DLD1 (cell line): ENCODE results near the gene COG2.
"Not testable (repeated sequence)": the region's sequence is repeated elsewhere in the genome, so short reads cannot be mapped to it uniquely, and the experiment has no call there.

ENCODE experiments used
- in situ Hi-C: cut with HindIII; loops from 2 replicates; pipeline ENCODE4 v1.10.0; 2017; ENCODE audit warnings: low sequenced_read_pairs

COG2 gene

DNA sequence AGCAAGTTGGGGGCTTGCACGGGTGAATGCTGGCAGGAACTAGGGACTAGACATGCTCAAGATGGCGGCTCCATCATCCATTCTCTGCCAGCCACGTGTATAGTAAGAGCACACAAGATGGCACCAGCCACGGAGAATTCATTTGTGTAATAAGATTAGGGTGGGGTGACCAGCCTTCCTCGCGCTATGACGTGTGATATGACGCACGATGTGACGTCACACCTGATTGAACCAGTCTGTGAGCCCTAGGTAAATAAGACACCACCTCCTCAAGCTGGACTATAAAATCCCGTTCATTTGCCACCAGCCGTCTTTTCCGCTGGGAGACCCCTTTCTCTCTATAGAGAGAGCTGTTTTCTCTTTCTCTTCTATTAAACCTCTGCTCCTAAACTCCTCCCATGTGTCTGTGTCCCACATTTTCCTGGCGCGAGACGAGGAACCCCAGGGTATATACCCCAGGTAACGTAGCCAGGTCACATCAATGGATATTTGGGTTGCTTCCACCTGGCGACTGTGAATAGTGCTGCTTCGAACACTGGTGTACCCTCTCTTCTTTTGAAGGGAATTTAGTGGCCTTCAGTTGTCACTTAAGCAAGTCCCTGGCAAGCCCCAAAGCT is 18.1 kb upstream of the COG2 start:
- in situ Hi-C loops = no loop called here

DNA sequence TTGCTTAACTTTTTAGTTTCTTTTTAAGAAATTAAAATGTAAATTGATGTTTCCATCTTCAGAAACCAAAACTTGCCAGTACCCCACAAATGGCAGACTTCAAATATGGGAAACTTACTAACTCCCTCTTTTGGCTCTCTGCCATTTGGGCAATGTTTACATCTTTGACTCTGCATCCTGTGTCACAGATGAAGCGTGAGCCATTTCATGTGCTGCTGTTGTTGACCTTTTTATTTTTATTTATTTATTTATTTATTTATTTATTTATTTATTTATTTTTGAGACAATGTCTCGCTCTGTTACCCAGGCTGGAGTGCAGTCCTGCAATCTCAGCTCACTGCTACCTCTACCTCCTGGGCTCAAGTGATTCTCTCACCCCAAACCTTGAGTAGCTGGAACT is 16.0 kb upstream of the COG2 start:
- in situ Hi-C loops = no loop called here

DNA sequence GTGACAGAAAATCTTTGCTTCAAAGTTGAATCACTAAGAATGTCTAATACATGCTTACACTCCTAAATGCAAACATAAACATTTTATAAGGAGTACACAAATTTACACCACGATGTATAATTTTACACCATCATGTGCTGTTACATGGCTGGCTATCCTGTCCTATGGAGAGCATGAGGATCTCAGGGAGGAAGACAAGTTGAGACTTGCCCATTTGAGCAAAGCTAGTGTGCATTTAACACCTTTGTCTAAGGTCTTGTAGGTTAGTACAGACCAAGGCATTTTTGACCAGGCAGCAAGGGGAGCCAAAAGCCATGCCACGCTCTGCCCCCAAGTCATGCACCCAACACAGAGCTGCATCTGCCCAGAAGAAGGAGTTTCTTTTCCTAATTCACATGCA is 14.5 kb upstream of the COG2 start:
- in situ Hi-C loops = no loop called here

- in situ Hi-C loops = no loop called here
Observed at GRCh38 chr1:230629511-230629910, 12.8 kb upstream of the COG2 start.

DNA sequence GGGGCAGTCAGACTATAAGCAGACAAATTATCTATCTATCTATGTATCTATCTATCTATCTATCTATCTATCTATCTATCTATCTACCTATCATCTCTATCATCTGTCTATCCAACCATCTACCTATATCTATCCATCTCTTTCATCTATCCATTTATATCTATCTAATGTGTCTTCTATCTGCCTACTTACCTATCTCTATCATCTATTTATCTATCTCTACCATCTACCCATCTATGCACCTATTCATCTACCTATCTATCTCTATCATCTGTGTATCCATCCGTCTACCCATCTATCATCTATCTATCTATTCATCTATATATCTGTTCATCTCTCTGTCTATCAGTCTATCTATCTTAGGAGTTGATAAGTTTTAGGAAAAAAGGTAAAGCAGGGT is 10.8 kb upstream of the COG2 start:
- in situ Hi-C loops = no loop called here

DNA sequence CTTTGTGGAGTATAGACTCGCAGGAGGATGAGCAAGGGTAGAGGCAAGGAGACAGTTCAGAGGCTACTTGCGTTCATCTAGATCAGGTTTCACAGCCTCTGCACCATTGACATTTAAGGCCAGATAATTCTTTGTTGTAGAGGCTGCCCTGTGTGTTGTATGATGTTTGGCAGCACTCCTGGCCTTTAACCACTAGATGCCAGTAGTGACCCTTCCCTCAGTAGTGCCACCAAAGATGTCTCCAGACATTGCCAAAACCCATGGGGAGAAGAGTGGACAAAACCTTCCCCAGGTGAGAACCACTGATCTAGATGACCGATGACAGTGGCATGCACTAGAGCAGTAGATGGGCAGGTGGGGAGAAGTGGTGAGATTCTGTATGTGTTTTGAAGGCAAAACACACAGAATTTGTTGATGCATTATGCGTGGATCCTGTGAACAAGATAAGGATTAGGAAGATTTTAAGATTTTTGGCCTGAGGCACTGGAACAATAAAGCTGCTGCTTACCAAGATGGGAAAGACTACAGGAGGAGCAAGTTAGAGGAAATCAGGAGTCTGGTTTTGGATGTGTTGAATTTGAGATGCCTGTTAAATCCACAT is 9.9 kb upstream of the COG2 start:
- in situ Hi-C loops = no loop called here

- in situ Hi-C loops = no loop called here
Observed at GRCh38 chr1:230633469-230633868, 8.8 kb upstream of the COG2 start.

GRCh38 chr1:230634384-230634783 is 7.9 kb upstream of the COG2 start:
- in situ Hi-C loops = no loop called here

DNA sequence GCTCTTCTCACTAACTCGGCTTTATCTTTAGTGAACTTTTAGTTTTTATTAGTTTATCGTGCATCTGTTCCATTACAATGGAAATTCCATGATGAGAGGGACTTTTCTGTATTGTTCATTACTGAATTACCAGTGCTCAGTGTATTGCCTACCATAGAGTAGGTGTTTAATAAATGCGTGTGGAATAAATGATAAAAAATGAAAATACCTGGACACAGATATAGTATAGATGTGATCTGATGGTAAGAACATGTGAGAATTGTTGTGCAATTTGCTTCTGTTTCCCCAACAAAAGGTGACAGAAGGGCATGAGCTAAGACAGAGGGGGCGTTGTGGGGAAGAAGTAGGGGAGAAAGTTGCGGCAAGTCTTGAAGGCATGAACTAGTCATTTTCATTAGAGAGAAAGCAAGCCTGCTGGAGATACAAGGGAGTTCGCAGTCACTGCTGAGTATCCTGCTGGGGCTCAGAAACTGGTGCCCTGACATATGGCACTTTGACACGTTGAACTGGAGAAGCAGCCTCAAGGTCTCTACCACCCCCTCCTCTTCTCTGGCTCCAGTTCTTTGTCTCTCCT is 5.6 kb upstream of the COG2 start:
- in situ Hi-C loops = no loop called here

- in situ Hi-C loops = loop anchor here (5.0 kb wide), 1 partner anchor 88 kb away; no protein-coding TSS in a partner anchor
Observed at GRCh38 chr1:230639714-230640209, 2.5 kb upstream of the COG2 start.

GRCh38 chr1:230641346-230641745 is 935 bp upstream of the COG2 start:
- in situ Hi-C loops = loop anchor here (5.0 kb wide), 1 partner anchor 86 kb away; no protein-coding TSS in a partner anchor

- in situ Hi-C loops = loop anchor here (5.0 kb wide), 1 partner anchor 85 kb away; no protein-coding TSS in a partner anchor
Observed at GRCh38 chr1:230641900-230642262, 400 bp upstream of the COG2 start.

GRCh38 chr1:230643908-230644307 is 1.6 kb downstream of the COG2 start:
- in situ Hi-C loops = loop anchor here (5.0 kb wide), 1 partner anchor 83 kb away; no protein-coding TSS in a partner anchor

- in situ Hi-C loops = no loop called here
Observed at GRCh38 chr1:230646710-230647302, 4.5 kb downstream of the COG2 start.

GRCh38 chr1:230647321-230647720 is 5.0 kb downstream of the COG2 start:
- in situ Hi-C loops = no loop called here

DNA sequence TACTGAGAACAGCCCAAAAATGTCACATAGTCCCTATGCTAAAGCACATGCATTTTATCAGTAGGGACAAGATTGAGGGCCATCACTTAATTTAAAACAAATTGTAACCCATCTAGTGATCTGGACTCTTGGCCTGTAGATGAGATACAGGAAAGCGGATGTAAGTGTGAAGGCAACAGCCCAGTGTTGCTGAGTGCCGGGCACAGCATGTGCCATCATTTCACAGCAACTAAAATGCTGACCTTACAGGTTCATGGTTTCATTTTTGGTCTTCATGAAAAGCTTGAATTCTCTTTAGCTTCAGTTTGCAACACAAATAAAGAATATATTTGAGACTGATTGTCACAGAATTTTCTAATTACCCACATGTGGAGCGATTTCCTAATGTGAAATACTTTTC is 5.8 kb downstream of the COG2 start:
- in situ Hi-C loops = no loop called here

DNA sequence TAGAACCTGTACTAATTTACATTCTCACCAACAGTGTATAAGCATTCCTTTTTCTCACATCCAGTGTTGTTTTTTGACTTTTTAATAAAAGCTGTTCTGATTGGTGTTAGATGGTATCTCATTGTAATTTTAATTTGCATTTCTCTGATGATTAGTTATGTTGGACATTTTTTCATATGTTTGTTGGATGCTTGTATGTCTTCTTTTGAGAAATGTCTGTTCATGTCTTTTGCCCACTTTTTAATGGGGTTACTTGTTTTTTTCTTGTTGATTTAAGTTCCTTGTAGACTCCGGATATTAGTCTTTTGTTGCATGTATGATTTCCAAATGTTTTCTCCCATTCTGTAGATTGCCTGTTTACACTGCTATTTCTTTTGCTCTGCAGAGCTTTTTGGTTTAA is 8.0 kb downstream of the COG2 start:
- in situ Hi-C loops = no loop called here

GRCh38 chr1:230651235-230651634 is 9.0 kb downstream of the COG2 start:
- in situ Hi-C loops = no loop called here

GRCh38 chr1:230656719-230657118 is 14.4 kb downstream of the COG2 start:
- in situ Hi-C loops = not testable (repeated sequence)

DNA sequence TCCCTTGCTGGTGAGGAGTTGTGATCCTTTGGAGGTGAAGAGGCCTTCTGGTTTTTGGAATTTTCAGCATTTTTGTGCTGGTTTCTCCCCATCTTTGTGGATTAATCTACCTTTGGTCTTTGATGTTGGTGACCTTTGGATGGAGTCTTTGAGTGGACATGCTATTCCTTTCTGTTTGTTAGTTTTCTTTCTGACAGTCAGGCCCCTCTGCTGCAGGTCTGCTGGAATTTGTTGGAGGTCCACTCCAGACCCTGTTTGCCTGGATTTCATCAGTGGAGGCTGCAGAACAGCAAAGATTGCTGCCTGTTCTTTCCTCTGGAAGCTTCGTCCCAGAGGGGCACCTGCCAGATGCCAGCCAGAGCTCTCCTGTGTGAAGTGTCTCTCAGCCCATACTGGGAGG is 15.8 kb downstream of the COG2 start:
- in situ Hi-C loops = not testable (repeated sequence)

GRCh38 chr1:230658691-230659090 is 16.4 kb downstream of the COG2 start:
- in situ Hi-C loops = no loop called here

DNA sequence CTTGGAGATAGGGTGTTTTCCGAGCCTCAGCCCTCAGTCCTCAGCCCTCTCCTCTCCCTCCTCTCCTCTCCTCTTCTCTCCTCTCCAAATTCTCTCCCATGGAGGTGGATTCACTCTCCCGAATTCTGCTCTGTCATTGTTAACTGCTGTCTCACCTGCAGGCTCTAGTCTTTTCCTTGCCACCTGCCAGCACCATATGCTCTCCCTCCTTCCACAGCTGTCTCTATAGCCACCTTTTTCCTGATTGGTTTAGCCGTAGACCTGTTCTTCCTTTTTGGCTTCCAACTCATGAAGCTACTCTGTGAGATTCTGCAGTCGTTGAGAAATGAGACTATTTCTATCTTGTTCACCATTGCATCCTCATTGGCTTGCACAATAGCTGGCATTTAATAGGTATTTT is 19.7 kb downstream of the COG2 start:
- in situ Hi-C loops = no loop called here
